Measurements from ENCODE around the gene N4BP2L2. TPM values are rescaled to one million over a fixed set of nuclear protein-coding genes. Genes with fewer than 3 reads are reported as not detected.

The N4BP2L2 gene
- total and polyA plus RNA-seq, 2 of the 8 experiments (the other 6 are each of a cell fraction or from before 2014, with no cell fraction given), result 14.6 to 67.6 TPM

DNA sequence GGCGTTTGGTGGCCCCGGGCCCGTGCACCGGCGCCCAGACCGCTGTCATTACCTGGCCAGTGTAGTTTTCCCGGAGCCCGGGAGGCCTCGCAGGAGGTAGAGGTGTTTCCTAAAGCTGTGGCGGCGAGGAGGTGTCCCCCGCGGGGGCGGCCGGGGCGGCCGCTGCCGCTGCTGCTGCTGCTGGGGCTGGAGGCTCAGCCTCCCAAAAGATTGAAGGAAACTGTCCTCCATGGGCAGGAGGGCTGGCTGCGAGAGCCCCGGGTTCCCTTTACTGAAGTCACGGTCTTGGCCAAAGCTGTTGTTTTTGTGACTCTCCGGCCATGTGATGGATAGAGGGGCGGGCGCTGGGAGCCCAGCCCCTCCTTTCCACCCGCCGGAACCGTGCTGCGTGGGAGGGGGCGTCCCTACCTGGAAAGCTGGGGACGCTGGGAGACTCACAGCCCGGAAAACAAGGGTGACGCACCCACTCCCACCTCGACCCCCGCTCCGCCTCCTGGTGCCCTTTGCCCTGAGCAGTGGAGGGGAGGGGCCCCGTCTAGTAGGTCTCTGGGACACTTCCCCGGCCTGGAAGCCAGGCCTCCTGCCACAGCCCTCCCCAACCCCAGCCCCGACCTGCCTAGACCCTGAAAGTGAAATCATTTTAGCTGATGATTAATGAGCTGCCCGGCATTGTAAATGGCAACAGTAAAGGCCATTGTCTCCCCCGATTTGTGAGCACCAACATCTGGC, 110.6 kb downstream of the N4BP2L2 start, which contains the start of gene N4BP2L1 (continued):
- 0 out of 2 replicates have a peak, but pooled peaks have one; percentile 8 for TF ChIP-seq USF2 (IDR thresholded peaks at IDR 0.05; ENCODE audit: low read length)
- no peak for TF ChIP-seq CBX8 (IDR thresholded peaks at IDR 0.05; ENCODE audit: borderline replicate concordance, low read depth, low read length)
- TF ChIP-seq SP4 (IDR thresholded peaks at IDR 0.05; ENCODE audit: low read length), result no peak
- TF ChIP-seq, protein P1, sequence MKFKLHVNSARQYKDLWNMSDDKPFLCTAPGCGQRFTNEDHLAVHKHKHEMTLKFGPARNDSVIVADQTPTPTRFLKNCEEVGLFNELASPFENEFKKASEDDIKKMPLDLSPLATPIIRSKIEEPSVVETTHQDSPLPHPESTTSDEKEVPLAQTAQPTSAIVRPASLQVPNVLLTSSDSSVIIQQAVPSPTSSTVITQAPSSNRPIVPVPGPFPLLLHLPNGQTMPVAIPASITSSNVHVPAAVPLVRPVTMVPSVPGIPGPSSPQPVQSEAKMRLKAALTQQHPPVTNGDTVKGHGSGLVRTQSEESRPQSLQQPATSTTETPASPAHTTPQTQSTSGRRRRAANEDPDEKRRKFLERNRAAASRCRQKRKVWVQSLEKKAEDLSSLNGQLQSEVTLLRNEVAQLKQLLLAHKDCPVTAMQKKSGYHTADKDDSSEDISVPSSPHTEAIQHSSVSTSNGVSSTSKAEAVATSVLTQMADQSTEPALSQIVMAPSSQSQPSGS (IDR thresholded peaks at IDR 0.05; ENCODE audit: low read length), result no peak
- TF ChIP-seq SRF (IDR thresholded peaks at IDR 0.05; ENCODE audit: low read depth, low read length), result no peak
- no peak for TF ChIP-seq FOSL1 (IDR thresholded peaks at IDR 0.05; ENCODE audit: insufficient read depth, low read depth, low read length)
